Left forelimb (tissue), 1 donor: Measurements from ENCODE around the gene ATOX1.

Source experiments
- DNase-seq: peaks from one replicate; pipeline ENCODE4 v3.0.0-alpha.2; 2018; ENCODE audit warnings: low spot score

ATOX1 gene

DNA sequence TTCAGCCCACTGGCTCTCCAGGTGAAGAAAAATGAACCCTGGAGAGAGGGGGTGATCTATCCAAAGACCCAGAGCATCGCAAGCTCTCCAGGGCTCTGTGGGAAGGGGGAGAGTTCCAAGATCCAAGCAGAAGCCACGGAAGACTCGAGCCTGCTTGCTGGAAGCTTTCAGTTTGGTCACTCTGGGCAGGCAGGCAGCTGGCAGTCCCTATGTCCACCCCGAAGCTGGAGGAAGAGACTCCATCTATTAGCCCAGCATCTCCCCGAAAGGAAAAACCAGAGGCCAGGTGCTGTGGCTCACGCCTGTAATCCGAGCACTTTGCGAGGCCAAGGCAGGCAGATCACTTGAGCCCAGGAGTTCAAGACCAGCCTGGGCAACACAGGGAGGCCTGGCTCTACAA is 61.0 kb downstream of the ATOX1 start:
- no peak for DNase-seq

DNA sequence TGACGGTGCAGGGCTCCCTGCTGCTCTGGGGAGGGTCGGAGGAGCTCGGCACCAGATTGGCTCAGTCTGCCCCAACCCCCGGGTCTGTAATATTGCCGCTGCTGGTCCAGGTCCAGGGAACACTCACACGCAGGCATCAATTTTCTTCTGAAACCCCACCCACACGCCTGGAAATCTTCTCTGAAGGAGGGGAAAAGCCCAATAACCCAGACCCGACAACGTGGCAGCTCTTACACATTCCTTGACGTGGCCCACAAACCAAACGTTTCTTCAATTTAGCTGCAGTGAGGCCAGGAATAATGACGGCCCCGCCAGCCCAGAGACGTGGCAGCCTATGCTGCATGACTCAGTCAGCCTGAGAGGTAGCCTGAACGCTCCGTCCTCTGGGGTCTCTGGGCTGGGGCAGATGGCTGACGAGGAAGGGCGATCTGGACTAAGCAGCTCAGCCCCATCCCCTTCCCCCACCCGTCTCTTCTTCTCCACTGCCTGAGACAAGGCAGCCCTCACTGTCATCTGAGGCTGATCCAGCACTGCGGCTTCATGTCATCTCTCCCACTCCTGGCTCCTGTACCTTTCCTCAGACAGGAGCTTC is 61.9 kb downstream of the ATOX1 start:
- DNase-seq = peak; percentile 91

DNA sequence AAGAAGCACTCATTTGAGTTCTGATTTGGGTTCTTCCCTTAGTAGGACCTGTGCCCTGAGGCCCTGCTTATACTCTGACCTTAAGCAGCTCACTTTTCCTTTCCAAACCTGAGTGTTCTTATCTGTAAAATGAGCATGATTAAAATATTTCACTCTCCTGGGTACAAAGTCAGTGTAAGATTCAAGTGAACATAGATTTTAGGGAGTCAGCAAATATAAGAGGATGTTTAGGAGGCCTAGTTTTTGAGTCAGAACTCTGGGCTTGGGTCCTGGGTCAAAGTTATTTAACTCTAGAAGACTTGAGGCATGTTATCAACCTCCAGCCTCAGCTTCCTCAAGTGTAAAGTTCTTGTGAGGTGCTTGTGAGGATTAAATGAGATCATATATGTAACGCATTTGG is 63.0 kb downstream of the ATOX1 start:
- DNase-seq = no peak

DNA sequence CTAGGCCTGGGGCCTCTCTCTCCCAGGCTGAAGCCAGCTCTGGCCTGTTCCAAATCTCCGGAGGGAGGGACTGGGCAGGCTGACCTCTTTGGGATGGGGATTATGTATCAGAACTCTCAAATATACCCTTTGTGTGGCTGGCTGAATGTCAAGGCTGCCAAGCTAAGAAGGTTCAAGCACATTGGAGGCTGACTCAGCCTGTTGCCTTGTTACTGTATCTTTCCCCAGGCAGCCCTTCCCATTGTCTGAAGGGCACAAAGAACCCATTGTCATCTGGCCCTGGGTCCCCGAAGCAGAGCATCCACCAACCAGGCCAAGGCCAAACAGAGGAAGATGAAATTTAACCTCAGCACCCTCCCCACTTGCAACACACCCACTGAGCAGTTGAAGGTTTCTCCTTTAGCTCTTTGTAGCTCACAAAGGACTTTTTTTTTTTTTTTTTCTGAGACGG is 64.4 kb downstream of the ATOX1 start:
- DNase-seq = no peak
